Osteoblast (primary cell): ENCODE results near the gene FGB. TPM values are rescaled to one million over a fixed set of nuclear protein-coding genes. Genes with fewer than 3 reads are reported as not detected.
A peak's percentile ranks its signal among the peaks of the same experiment; 100 is the strongest.
"Not testable (repeated sequence)": the region's sequence is repeated elsewhere in the genome, so short reads cannot be mapped to it uniquely, and the experiment has no call there.

Experiments
- DNase-seq: peaks from one replicate; pipeline ENCODE4 v3.0.0; 2011; ENCODE audit warnings: low spot score, mixed read lengths; ENCODE audit not compliant: insufficient read length; ENCODE audit errors: missing footprints
- H2AFZ ChIP-seq: 2 replicates; pipeline ENCODE4 v1.6.0; 2011; ENCODE audit warnings: mild to moderate bottlenecking, low read length
- H3K27ac ChIP-seq: 2 replicates; pipeline ENCODE4 v1.5.1; 2011; ENCODE audit warnings: mild to moderate bottlenecking, low read depth, low read length, moderate library complexity
- H3K27me3 ChIP-seq: 2 replicates; pipeline ENCODE4 v1.6.0; 2012; ENCODE audit warnings: mild to moderate bottlenecking, control low read depth, inconsistent platforms, low read length, moderate library complexity; ENCODE audit not compliant: insufficient read depth
- H3K36me3 ChIP-seq: 2 replicates; pipeline ENCODE4 v1.5.1; 2011; ENCODE audit warnings: mild to moderate bottlenecking, low read length, control low read depth, moderate library complexity; ENCODE audit not compliant: insufficient read depth
- H3K4me1 ChIP-seq: 2 replicates; pipeline ENCODE4 v1.5.1; 2011; ENCODE audit warnings: mild to moderate bottlenecking, low read length, control low read depth, moderate library complexity; ENCODE audit not compliant: insufficient read depth
- H3K4me2 ChIP-seq: 2 replicates; pipeline ENCODE4 v1.6.0; 2011; ENCODE audit warnings: mild to moderate bottlenecking, low read length; ENCODE audit not compliant: insufficient read depth
- H3K4me3 ChIP-seq: fragments of 200-600 bp; sonication (generic); 3 replicates; pipeline ENCODE4 v1.5.1; 2012; ENCODE audit warnings: mild to moderate bottlenecking, low read length, inconsistent platforms; ENCODE audit not compliant: insufficient read depth
- H3K79me2 ChIP-seq: 2 replicates; pipeline ENCODE4 v1.6.0; 2012; ENCODE audit warnings: mild to moderate bottlenecking, low read length, control low read depth, inconsistent platforms; ENCODE audit not compliant: insufficient read depth
- H3K9me3 ChIP-seq: 2 replicates; pipeline ENCODE4 v1.5.1; 2011; ENCODE audit warnings: low read depth, low read length, control low read depth
- H4K20me1 ChIP-seq: 2 replicates; pipeline ENCODE4 v1.6.0; 2012; ENCODE audit warnings: mild to moderate bottlenecking, low read length, control low read depth; ENCODE audit not compliant: insufficient read depth
- CTCF ChIP-seq: IDR thresholded peaks from 2 replicates; pipeline ENCODE4 v1.5.1; 2011; ENCODE audit warnings: mild to moderate bottlenecking, low read depth, low read length, moderate library complexity; ENCODE audit errors: extremely low read depth
- total RNA-seq: library from RNA; depleted of rRNA; stranded (reverse); fragments of >200 nt; gene quantifications from 2 replicates; pipeline ENCODE4 v1.2.3, GENCODE V29; 2012

The FGB gene
- total RNA-seq, 1 donor, result not detected

- H3K79me2 ChIP-seq, result no peaks in the 10 kb centered on the region
- peaks cover 3% of the 10 kb centered on the region for H3K27me3 ChIP-seq
- no peaks in the 10 kb centered on the region for H4K20me1 ChIP-seq
- H3K27ac ChIP-seq, result no peak overlapping the region
- H3K4me1 ChIP-seq, result no peaks in the 10 kb centered on the region
- H3K9me3 ChIP-seq, result no peaks in the 10 kb centered on the region
- no peak overlapping the region for H3K4me3 ChIP-seq
- no peak for TF ChIP-seq CTCF
- H2AFZ ChIP-seq, result no peak overlapping the region
- no peaks in the 10 kb centered on the region for H3K36me3 ChIP-seq
- no peak overlapping the region for H3K4me2 ChIP-seq
- DNase-seq, result no peak
These were observed 33.0 kb downstream of the FGB start for GRCh38 chr4:154595807-154596206.

- H3K79me2 ChIP-seq, H3K4me3 ChIP-seq, H4K20me1 ChIP-seq, DNase-seq, H3K4me1 ChIP-seq, H2AFZ ChIP-seq, H3K27me3 ChIP-seq, H3K36me3 ChIP-seq, H3K4me2 ChIP-seq, H3K9me3 ChIP-seq, H3K27ac ChIP-seq: not testable (repeated sequence)
These were observed 34.5 kb downstream of the FGB start for GRCh38 chr4:154597281-154597680.

- no peak overlapping the region for H3K27ac ChIP-seq
- H3K4me2 ChIP-seq, result no peak overlapping the region
- no peak overlapping the region for H3K4me3 ChIP-seq
- no peaks in the 10 kb centered on the region for H3K4me1 ChIP-seq
- no peaks in the 10 kb centered on the region for H4K20me1 ChIP-seq
- H3K79me2 ChIP-seq, result no peaks in the 10 kb centered on the region
- no peaks in the 10 kb centered on the region for H3K9me3 ChIP-seq
- H3K36me3 ChIP-seq, result no peaks in the 10 kb centered on the region
- no peaks in the 10 kb centered on the region for H3K27me3 ChIP-seq
- DNase-seq, result peak; percentile 21
- TF ChIP-seq CTCF, result no peak
- H2AFZ ChIP-seq, result no peak overlapping the region
These were observed 35.3 kb downstream of the FGB start for GRCh38 chr4:154597798-154598774.

- Histone ChIP-seq H3K79me2 (no peaks in the 10 kb centered on the region), H4K20me1 (no peaks in the 10 kb centered on the region), H3K27ac (no peak overlapping the region), H3K9me3 (no peaks in the 10 kb centered on the region), H2AFZ (no peak overlapping the region), H3K27me3 (peaks cover 3% of the 10 kb centered on the region), H3K4me3 (no peak overlapping the region), H3K36me3 (no peaks in the 10 kb centered on the region), H3K4me2 (no peak overlapping the region), H3K4me1 (no peaks in the 10 kb centered on the region)
- no peak for TF ChIP-seq CTCF
- no peak for DNase-seq
These were observed 39.7 kb downstream of the FGB start for GRCh38 chr4:154602404-154603020.
